HK-2 (cell line): ENCODE measurements around the gene C1orf122.
"Not testable (repeated sequence)": the region's sequence is repeated elsewhere in the genome, so short reads cannot be mapped to it uniquely, and the experiment has no call there.

Experiments used
- DNase-seq: peaks from one replicate; pipeline ENCODE4 v3.0.0-alpha.2; 2018; ENCODE audit not compliant: unreplicated experiment

The C1orf122 gene

GRCh38 chr1:37807555-37808368 lies at the start of gene C1orf122, which contains the start of gene YRDC:
TSS of gene C1orf122 (plus strand) at chr1:37807790. CDS start at chr1:37808405, 615 bp downstream.
TSS of gene YRDC (minus strand) at chr1:37808208. CDS start at chr1:37808180, 28 bp downstream.
- peak; percentile 93 for DNase-seq

GRCh38 chr1:37759451-37759850 lies 48.1 kb upstream of the C1orf122 start:
- no peak for DNase-seq

GRCh38 chr1:37761416-37762095 lies 46.0 kb upstream of the C1orf122 start:
- no peak for DNase-seq

GRCh38 chr1:37762516-37762915 lies 45.1 kb upstream of the C1orf122 start:
- DNase-seq, result no peak

GRCh38 chr1:37763791-37764413 lies 43.7 kb upstream of the C1orf122 start:
- no peak for DNase-seq

- peak; percentile 34 for DNase-seq
Observed at GRCh38 chr1:37764414-37764825, 43.2 kb upstream of the C1orf122 start.

- DNase-seq, result no peak
Observed at GRCh38 chr1:37764888-37765441, 42.6 kb upstream of the C1orf122 start, which contains the start of gene EPHA10. TSS of gene EPHA10 (minus strand) at chr1:37765120. CDS start at chr1:37765066, 54 bp downstream.

- no peak for DNase-seq
Observed at GRCh38 chr1:37765916-37766664, 41.5 kb upstream of the C1orf122 start.

GRCh38 chr1:37767488-37767887 lies 40.1 kb upstream of the C1orf122 start:
- DNase-seq, result no peak

GRCh38 chr1:37771440-37771839 lies 36.1 kb upstream of the C1orf122 start:
- DNase-seq, result not testable (repeated sequence)

GRCh38 chr1:37776946-37777516 lies 30.6 kb upstream of the C1orf122 start:
- no peak for DNase-seq

- no peak for DNase-seq
Observed at GRCh38 chr1:37778654-37779053, 28.9 kb upstream of the C1orf122 start.

GRCh38 chr1:37782491-37782890 lies 25.1 kb upstream of the C1orf122 start:
- DNase-seq, result no peak

GRCh38 chr1:37792943-37793686 lies 14.5 kb upstream of the C1orf122 start:
- DNase-seq, result no peak

- DNase-seq, result peak; percentile 68
Observed at GRCh38 chr1:37793773-37794371, 13.7 kb upstream of the C1orf122 start, which contains the start of gene MANEAL. TSS of gene MANEAL (plus strand) at chr1:37793847. CDS start at chr1:37794183, 336 bp downstream.

- peak; percentile 23 for DNase-seq
Observed at GRCh38 chr1:37794372-37795339, 12.9 kb upstream of the C1orf122 start.

GRCh38 chr1:37795340-37796125 lies 12.1 kb upstream of the C1orf122 start:
- peak; percentile 32 for DNase-seq
